Fibroblast of lung (primary cell): ENCODE results near the gene PRR14L.

Source experiments
- EZH2 ChIP-seq: IDR thresholded peaks from 2 replicates; pipeline ENCODE4 v1.5.1; 2012; ENCODE audit warnings: low read length, control low read depth, mild to moderate bottlenecking; ENCODE audit errors: missing control alignments
- TF ChIP-seq, protein P1 (sequence below), 2 donors: IDR thresholded peaks in 1 of 2; conservative IDR thresholded peaks in 1 of 2; 1 replicate in 1 of 2; 2 replicates in 1 of 2; pipeline ENCODE4 v1.5.1; 2011 to 2012; ENCODE audit warnings: low read length in 2 of 2, control low read depth in 1 of 2, inconsistent platforms in 1 of 2, low read depth in 1 of 2, mild to moderate bottlenecking in 1 of 2

DNA sequence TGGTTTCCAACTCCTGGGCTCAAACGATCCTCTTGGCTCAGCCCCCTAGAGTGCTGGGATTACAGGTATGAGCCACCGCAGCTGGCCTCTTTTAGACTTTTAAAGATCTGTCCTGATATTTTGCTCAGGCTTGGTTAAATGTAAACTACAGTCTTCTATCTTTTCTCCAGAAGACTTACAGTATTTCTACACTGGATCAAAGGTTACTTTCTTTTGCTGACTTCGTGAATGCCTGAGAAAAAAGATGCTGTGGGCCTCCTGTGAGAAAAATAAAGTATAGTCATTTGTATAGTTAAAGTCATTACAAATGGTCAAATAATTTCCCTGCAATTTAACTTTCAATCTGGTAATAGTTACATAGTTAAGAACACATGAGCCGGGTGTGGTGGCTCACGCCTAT lies 23.5 kb upstream of the PRR14L start:
- TF ChIP-seq, protein P1, sequence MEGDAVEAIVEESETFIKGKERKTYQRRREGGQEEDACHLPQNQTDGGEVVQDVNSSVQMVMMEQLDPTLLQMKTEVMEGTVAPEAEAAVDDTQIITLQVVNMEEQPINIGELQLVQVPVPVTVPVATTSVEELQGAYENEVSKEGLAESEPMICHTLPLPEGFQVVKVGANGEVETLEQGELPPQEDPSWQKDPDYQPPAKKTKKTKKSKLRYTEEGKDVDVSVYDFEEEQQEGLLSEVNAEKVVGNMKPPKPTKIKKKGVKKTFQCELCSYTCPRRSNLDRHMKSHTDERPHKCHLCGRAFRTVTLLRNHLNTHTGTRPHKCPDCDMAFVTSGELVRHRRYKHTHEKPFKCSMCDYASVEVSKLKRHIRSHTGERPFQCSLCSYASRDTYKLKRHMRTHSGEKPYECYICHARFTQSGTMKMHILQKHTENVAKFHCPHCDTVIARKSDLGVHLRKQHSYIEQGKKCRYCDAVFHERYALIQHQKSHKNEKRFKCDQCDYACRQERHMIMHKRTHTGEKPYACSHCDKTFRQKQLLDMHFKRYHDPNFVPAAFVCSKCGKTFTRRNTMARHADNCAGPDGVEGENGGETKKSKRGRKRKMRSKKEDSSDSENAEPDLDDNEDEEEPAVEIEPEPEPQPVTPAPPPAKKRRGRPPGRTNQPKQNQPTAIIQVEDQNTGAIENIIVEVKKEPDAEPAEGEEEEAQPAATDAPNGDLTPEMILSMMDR (conservative IDR thresholded peaks at IDR 0.05 in 1 of 2, IDR thresholded peaks at IDR 0.05 in 1 of 2; ENCODE audit: low read depth in 1 of 2, low read length in 2 of 2): no peak
- no peak for TF ChIP-seq EZH2
